ENCODE results near the gene CEP120.
"Not testable (repeated sequence)": the region's sequence is repeated elsewhere in the genome, so short reads cannot be mapped to it uniquely, and the experiment has no call there.

Gene CEP120

GRCh38 chr5:123429221-123429954 is 6.2 kb upstream of the CEP120 start:
- no peaks in the 10 kb centered on the region for H3K36me3 ChIP-seq (ENCODE audit: insufficient read depth, low read length)
- H3K4me1 ChIP-seq (ENCODE audit: insufficient read depth, low read length): no peaks in the 10 kb centered on the region
- H3K9ac ChIP-seq (ENCODE audit: low read depth, low read length): no peak overlapping the region
- no peaks in the 10 kb centered on the region for H3K9me3 ChIP-seq (ENCODE audit: control insufficient read depth, insufficient read depth, low read length)

- no peaks in the 10 kb centered on the region for H3K36me3 ChIP-seq (ENCODE audit: insufficient read depth, low read length)
- no peak overlapping the region for H3K9ac ChIP-seq (ENCODE audit: low read depth, low read length)
- H3K9me3 ChIP-seq (ENCODE audit: control insufficient read depth, insufficient read depth, low read length): no peaks in the 10 kb centered on the region
- H3K4me1 ChIP-seq (ENCODE audit: insufficient read depth, low read length): no peaks in the 10 kb centered on the region
These were observed 5.5 kb upstream of the CEP120 start for GRCh38 chr5:123428521-123429220.

GRCh38 chr5:123427281-123427680 is 4.1 kb upstream of the CEP120 start:
- H3K36me3 ChIP-seq (ENCODE audit: insufficient read depth, low read length): no peaks in the 10 kb centered on the region
- no peaks in the 10 kb centered on the region for H3K4me1 ChIP-seq (ENCODE audit: insufficient read depth, low read length)
- H3K9me3 ChIP-seq (ENCODE audit: control insufficient read depth, insufficient read depth, low read length): no peaks in the 10 kb centered on the region
- H3K9ac ChIP-seq (ENCODE audit: low read depth, low read length): no peak overlapping the region

- Histone ChIP-seq H3K36me3 (ENCODE audit: insufficient read depth, low read length) (no peaks in the 10 kb centered on the region), H3K9me3 (ENCODE audit: control insufficient read depth, insufficient read depth, low read length) (no peaks in the 10 kb centered on the region), H3K4me1 (ENCODE audit: insufficient read depth, low read length) (no peaks in the 10 kb centered on the region), H3K9ac (ENCODE audit: low read depth, low read length) (no peak overlapping the region)
These were observed 2.2 kb upstream of the CEP120 start for GRCh38 chr5:123425431-123425830.

GRCh38 chr5:123422433-123423277 is 548 bp downstream of the CEP120 start:
- no peaks in the 10 kb centered on the region for H3K9me3 ChIP-seq (ENCODE audit: control insufficient read depth, insufficient read depth, low read length)

GRCh38 chr5:123421773-123422172 is 1.4 kb downstream of the CEP120 start:
- no peaks in the 10 kb centered on the region for H3K9me3 ChIP-seq (ENCODE audit: control insufficient read depth, insufficient read depth, low read length)
- no peaks in the 10 kb centered on the region for H3K4me1 ChIP-seq (ENCODE audit: insufficient read depth, low read length)
- no peaks in the 10 kb centered on the region; the same call in 1 of the 2 replicates for H3K36me3 ChIP-seq (ENCODE audit: insufficient read depth, low read length)
- H3K9ac ChIP-seq (ENCODE audit: low read depth, low read length): peak overlapping the region; percentile 86

More at GRCh38 chr5:123422433-123423277, 548 bp downstream of the CEP120 start:
- Histone ChIP-seq H3K9ac (ENCODE audit: low read depth, low read length) (peak overlapping the region; percentile 86), H3K4me1 (ENCODE audit: insufficient read depth, low read length) (no peaks in the 10 kb centered on the region), H3K36me3 (ENCODE audit: insufficient read depth, low read length) (no peaks in the 10 kb centered on the region; the same call in 1 of the 2 replicates)

- H3K4me1 ChIP-seq (ENCODE audit: insufficient read depth, low read length): peaks cover 9% of the 10 kb centered on the region; the same call in 1 of the 2 replicates
- peaks cover 4% of the 10 kb centered on the region; the same call in 1 of the 2 replicates for H3K36me3 ChIP-seq (ENCODE audit: insufficient read depth, low read length)
- no peaks in the 10 kb centered on the region for H3K9me3 ChIP-seq (ENCODE audit: control insufficient read depth, insufficient read depth, low read length)
- no peak overlapping the region for H3K9ac ChIP-seq (ENCODE audit: low read depth, low read length)
These were observed 8.2 kb downstream of the CEP120 start for GRCh38 chr5:123414974-123415373.

- 0 out of 2 replicates have a peak, but pooled peaks cover 4% of the 10 kb centered on the region for H3K36me3 ChIP-seq (ENCODE audit: insufficient read depth, low read length)
- H3K4me1 ChIP-seq (ENCODE audit: insufficient read depth, low read length): peaks cover 9% of the 10 kb centered on the region; the same call in 1 of the 2 replicates
- no peaks in the 10 kb centered on the region for H3K9me3 ChIP-seq (ENCODE audit: control insufficient read depth, insufficient read depth, low read length)
- no peak overlapping the region for H3K9ac ChIP-seq (ENCODE audit: low read depth, low read length)
These were observed 11.0 kb downstream of the CEP120 start for GRCh38 chr5:123412206-123412605.

GRCh38 chr5:123401999-123402398 is 21.2 kb downstream of the CEP120 start:
- H3K9me3 ChIP-seq (ENCODE audit: control insufficient read depth, insufficient read depth, low read length): not testable (repeated sequence)
- H3K36me3 ChIP-seq (ENCODE audit: insufficient read depth, low read length): peaks cover 14% of the 10 kb centered on the region

GRCh38 chr5:123401320-123401719 is 21.9 kb downstream of the CEP120 start:
- no peaks in the 10 kb centered on the region for H3K9me3 ChIP-seq (ENCODE audit: control insufficient read depth, insufficient read depth, low read length)
- peaks cover 14% of the 10 kb centered on the region for H3K36me3 ChIP-seq (ENCODE audit: insufficient read depth, low read length)
- H3K4me1 ChIP-seq (ENCODE audit: insufficient read depth, low read length): no peaks in the 10 kb centered on the region
- no peak overlapping the region for H3K9ac ChIP-seq (ENCODE audit: low read depth, low read length)

More at GRCh38 chr5:123401999-123402398, 21.2 kb downstream of the CEP120 start:
- not testable (repeated sequence) for H3K4me1 ChIP-seq (ENCODE audit: insufficient read depth, low read length); H3K9ac ChIP-seq (ENCODE audit: low read depth, low read length)

GRCh38 chr5:123400870-123401291 is 22.3 kb downstream of the CEP120 start:
- not testable (repeated sequence) for H3K9ac ChIP-seq (ENCODE audit: low read depth, low read length); H3K9me3 ChIP-seq (ENCODE audit: control insufficient read depth, insufficient read depth, low read length); H3K4me1 ChIP-seq (ENCODE audit: insufficient read depth, low read length)
- H3K36me3 ChIP-seq (ENCODE audit: insufficient read depth, low read length): peaks cover 14% of the 10 kb centered on the region

GRCh38 chr5:123398058-123398733 is 25.0 kb downstream of the CEP120 start:
- H3K36me3 ChIP-seq (ENCODE audit: insufficient read depth, low read length): peaks cover 11% of the 10 kb centered on the region

GRCh38 chr5:123397538-123397937 is 25.7 kb downstream of the CEP120 start:
- no peak overlapping the region for H3K9ac ChIP-seq (ENCODE audit: low read depth, low read length)
- 0 out of 2 replicates have a peak, but pooled peaks cover 2% of the 10 kb centered on the region for H3K4me1 ChIP-seq (ENCODE audit: insufficient read depth, low read length)
- H3K9me3 ChIP-seq (ENCODE audit: control insufficient read depth, insufficient read depth, low read length): no peaks in the 10 kb centered on the region
- H3K36me3 ChIP-seq (ENCODE audit: insufficient read depth, low read length): peaks cover 9% of the 10 kb centered on the region

More at GRCh38 chr5:123398058-123398733, 25.0 kb downstream of the CEP120 start:
- H3K4me1 ChIP-seq (ENCODE audit: insufficient read depth, low read length): 0 out of 2 replicates have a peak, but pooled peaks cover 2% of the 10 kb centered on the region
- no peak overlapping the region for H3K9ac ChIP-seq (ENCODE audit: low read depth, low read length)
- H3K9me3 ChIP-seq (ENCODE audit: control insufficient read depth, insufficient read depth, low read length): no peaks in the 10 kb centered on the region

GRCh38 chr5:123391009-123391408 is 32.2 kb downstream of the CEP120 start:
- Histone ChIP-seq H3K9me3 (ENCODE audit: control insufficient read depth, insufficient read depth, low read length) (no peaks in the 10 kb centered on the region), H3K9ac (ENCODE audit: low read depth, low read length) (no peak overlapping the region), H3K4me1 (ENCODE audit: insufficient read depth, low read length) (0 out of 2 replicates have a peak, but pooled peaks cover 2% of the 10 kb centered on the region), H3K36me3 (ENCODE audit: insufficient read depth, low read length) (peaks cover 4% of the 10 kb centered on the region)

Data from ES-I3 (cell line).